Colonic mucosa (tissue), 4 donors: ENCODE results near the gene CPT1C. TPM values are rescaled to one million over a fixed set of nuclear protein-coding genes. Genes with fewer than 3 reads are reported as not detected.

ENCODE experiments used
- DNase-seq: peaks from one replicate; pipeline ENCODE4 v3.0.0-alpha.2; 2020
- H3K27ac ChIP-seq: fragments of 200-600 bp; one replicate; pipeline ENCODE4 v1.8.0; 2021
- H3K27me3 ChIP-seq: fragments of 200-600 bp; one replicate; pipeline ENCODE4 v1.8.0; 2021
- H3K36me3 ChIP-seq: fragments of 200-600 bp; one replicate; pipeline ENCODE4 v1.8.0; 2021
- H3K4me1 ChIP-seq: fragments of 200-600 bp; one replicate; pipeline ENCODE4 v1.8.0; 2021; ENCODE audit warnings: mild to moderate bottlenecking
- H3K4me3 ChIP-seq: fragments of 200-600 bp; one replicate; pipeline ENCODE4 v1.8.0; 2021
- H3K9ac ChIP-seq, 2 donors: one replicate each; pipeline ENCODE4 v1.7.0; 2013; ENCODE audit warnings: control low read depth in 2 of 2, low read depth in 2 of 2, low read length in 2 of 2
- H3K9me3 ChIP-seq: fragments of 200-600 bp; one replicate; pipeline ENCODE4 v1.8.0; 2021
- intact Hi-C: fragments of 100-400 bp; cut with DNase I; formaldehyde crosslinking; loops from one replicate; pipeline ENCODE4 v1.14.1; 2022
- total RNA-seq, 2 donors: library from RNA; stranded (reverse); fragmentation: NEBNext Ultra II Directional in 1 of 2; extraction: Animal tissue kit (Norgen Biotek cat#: 25700) in 1 of 2; gene quantifications; one replicate each; pipeline ENCODE4 v1.2.1, GENCODE V29; 2021
- TF ChIP-seq, protein P1 (sequence below): fragments of 200-600 bp; IDR thresholded peaks from one replicate; pipeline ENCODE4 v1.8.0; 2022; ENCODE audit warnings: antibody characterized with exemption, mild to moderate bottlenecking
- donor health status: healthy.
- donor health status: DM: no; HTN: no; CAD: no.
- donor health status: DM: no; HTN: no; CAD: no.

The CPT1C gene
- total RNA-seq, 2 donors from 2014 or later, result 1.2 to 2.0 TPM

DNA sequence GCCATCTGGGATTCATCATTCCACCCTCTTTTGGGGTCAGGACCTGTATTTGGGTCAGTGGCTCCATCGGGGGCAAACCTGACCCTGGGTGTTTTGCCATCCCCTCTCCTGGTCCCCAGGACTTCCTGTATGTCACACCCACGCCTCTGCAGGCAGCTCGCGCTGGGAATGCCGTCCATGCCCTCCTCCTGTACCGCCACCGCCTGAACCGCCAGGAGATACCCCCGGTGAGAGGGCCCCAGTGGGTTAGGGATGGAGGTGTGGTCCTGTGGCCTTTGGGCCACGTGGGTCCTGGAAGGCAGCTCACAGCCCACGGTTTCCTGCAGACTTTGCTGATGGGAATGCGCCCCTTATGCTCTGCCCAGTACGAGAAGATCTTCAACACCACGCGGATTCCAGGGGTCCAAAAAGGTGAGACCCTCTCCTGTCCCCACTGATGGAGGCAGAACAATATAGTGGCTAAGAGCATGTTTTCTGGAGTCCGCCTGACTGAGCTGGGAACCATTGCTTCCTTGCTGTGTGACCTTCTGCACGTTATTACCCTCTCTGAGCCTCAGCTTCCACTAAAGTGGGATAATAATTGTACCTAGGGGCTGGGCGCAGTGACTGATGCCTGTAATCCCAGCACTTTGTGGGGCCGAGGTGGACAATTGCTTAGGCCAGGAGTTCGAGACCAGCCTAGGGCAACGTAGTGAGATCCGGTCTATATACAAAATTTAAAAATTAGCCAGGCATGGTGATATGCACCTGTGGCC is 14.1 kb downstream of the CPT1C start:
- Histone ChIP-seq H3K27ac (no peak overlapping the region), H3K9ac (no peak overlapping the region), H3K36me3 (no peaks in the 10 kb centered on the region), H3K9me3 (no peaks in the 10 kb centered on the region), H3K27me3 (no peaks in the 10 kb centered on the region), H3K4me3 (no peak overlapping the region), H3K4me1 (no peaks in the 10 kb centered on the region)
- DNase-seq, result no peak
- intact Hi-C loops, result no loop called here
- TF ChIP-seq, protein P1, sequence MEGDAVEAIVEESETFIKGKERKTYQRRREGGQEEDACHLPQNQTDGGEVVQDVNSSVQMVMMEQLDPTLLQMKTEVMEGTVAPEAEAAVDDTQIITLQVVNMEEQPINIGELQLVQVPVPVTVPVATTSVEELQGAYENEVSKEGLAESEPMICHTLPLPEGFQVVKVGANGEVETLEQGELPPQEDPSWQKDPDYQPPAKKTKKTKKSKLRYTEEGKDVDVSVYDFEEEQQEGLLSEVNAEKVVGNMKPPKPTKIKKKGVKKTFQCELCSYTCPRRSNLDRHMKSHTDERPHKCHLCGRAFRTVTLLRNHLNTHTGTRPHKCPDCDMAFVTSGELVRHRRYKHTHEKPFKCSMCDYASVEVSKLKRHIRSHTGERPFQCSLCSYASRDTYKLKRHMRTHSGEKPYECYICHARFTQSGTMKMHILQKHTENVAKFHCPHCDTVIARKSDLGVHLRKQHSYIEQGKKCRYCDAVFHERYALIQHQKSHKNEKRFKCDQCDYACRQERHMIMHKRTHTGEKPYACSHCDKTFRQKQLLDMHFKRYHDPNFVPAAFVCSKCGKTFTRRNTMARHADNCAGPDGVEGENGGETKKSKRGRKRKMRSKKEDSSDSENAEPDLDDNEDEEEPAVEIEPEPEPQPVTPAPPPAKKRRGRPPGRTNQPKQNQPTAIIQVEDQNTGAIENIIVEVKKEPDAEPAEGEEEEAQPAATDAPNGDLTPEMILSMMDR, result no peak

DNA sequence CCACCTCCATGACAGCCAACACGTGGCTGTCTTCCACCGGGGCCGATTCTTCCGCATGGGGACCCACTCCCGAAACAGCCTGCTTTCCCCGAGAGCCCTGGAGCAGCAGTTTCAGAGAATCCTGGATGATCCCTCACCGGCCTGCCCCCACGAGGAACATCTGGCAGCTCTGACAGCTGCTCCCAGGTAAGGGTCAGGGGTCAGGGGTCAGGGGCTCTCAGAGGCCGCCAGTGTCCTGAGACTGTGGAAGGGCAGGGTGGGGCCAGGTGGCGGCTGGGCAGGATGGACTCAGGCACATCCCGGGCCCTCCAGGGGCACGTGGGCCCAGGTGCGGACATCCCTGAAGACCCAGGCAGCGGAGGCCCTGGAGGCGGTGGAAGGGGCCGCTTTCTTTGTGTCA is 15.0 kb downstream of the CPT1C start:
- no peak overlapping the region for H3K9ac ChIP-seq

DNA sequence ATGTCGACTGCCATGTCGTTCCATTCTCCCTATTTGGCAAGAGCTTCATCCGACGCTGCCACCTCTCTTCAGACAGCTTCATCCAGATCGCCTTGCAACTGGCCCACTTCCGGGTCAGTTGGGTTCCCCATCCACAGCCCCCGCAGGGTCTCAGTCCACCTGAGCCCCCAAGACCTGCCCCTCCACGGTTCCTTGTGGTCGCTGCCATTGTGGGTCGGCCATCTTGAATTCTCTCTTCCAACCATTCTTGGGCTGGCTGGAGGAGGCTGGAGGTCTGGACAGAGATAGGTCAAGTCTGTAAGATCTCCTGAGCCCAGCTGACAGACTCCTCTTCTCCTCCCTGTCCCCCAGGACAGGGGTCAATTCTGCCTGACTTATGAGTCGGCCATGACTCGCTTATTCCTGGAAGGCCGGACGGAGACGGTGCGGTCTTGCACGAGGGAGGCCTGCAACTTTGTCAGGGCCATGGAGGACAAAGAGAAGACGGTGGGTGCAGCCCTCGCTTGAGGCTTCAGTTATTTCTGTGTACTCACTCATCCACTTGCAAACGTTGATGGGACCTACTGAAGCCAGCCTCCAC is 19.5 kb downstream of the CPT1C start:
- H3K9me3 ChIP-seq, result no peaks in the 10 kb centered on the region

More for the DNA sequence above, 15.0 kb downstream of the CPT1C start:
- Histone ChIP-seq H3K36me3 (no peaks in the 10 kb centered on the region), H3K27me3 (no peaks in the 10 kb centered on the region), H3K4me1 (no peaks in the 10 kb centered on the region), H3K9me3 (no peaks in the 10 kb centered on the region), H3K27ac (no peak overlapping the region), H3K4me3 (no peak overlapping the region)
- intact Hi-C loops, result no loop called here
- DNase-seq, result no peak
- TF ChIP-seq, protein P1, result no peak

DNA sequence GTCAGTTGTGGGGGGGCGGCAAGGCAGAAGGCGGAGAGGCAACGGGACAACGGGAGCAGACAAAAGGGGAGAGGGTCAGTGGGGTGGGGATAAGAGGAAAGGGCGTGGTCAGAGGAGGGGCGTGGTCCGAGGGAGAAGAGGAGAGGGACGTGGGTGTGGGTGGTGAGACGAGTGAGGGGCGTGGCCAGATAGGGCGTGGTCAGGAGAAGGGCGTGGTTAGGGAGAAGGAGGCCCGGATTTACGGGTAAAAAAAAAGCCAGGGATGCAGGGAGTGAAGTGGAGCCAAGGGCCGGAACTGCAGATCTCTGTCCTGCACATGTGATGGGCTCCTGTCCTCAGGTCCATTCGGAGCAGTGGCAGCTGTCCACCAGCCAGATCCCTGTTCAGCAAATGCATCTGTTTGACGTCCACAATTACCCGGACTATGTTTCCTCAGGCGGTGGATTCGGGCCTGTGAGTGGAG is 21.5 kb downstream of the CPT1C start:
- Histone ChIP-seq H3K9me3 (no peaks in the 10 kb centered on the region), H3K27ac (no peak overlapping the region), H3K27me3 (no peaks in the 10 kb centered on the region), H3K4me1 (no peaks in the 10 kb centered on the region), H3K4me3 (no peak overlapping the region), H3K9ac (no peak overlapping the region), H3K36me3 (no peaks in the 10 kb centered on the region)
- DNase-seq, result peak; percentile 65
- intact Hi-C loops, result no loop called here
- TF ChIP-seq, protein P1, result no peak

More for the DNA sequence above, 19.5 kb downstream of the CPT1C start:
- H3K9ac ChIP-seq, result no peak overlapping the region
- H3K4me3 ChIP-seq, result no peak overlapping the region
- intact Hi-C loops, result no loop called here
- TF ChIP-seq, protein P1, result no peak
- no peak overlapping the region for H3K27ac ChIP-seq
- no peaks in the 10 kb centered on the region for H3K36me3 ChIP-seq
- H3K27me3 ChIP-seq, result no peaks in the 10 kb centered on the region
- no peak for DNase-seq
- no peaks in the 10 kb centered on the region for H3K4me1 ChIP-seq

DNA sequence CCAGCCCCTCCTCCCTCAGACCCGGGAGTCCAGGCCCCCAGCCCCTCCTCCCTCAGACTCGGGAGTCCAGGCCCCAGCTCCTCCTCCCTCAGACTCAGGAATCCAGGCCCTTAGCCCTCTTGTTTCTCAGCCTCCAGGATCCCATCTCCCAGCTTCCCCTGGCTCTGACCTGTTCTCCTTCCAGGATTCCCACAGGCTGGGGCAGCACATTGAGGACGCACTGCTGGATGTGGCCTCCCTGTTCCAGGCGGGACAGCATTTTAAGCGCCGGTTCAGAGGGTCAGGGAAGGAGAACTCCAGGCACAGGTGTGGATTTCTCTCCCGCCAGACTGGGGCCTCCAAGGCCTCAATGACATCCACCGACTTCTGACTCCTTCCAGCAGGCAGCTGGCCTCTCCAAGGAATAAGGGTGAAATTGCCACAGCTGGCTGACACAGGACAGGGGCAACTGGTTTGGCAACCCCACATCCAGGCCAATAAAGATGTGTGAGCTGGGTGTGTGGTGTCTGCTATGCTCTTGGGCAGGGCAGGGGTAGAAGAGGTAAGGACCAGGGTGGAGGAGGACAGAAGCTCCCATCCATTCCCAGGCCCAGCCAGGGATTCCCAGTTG is 22.4 kb downstream of the CPT1C start:
- Histone ChIP-seq H3K9ac (no peak overlapping the region), H3K9me3 (no peaks in the 10 kb centered on the region), H3K27ac (no peak overlapping the region), H3K27me3 (no peaks in the 10 kb centered on the region), H3K36me3 (no peaks in the 10 kb centered on the region), H3K4me3 (no peak overlapping the region), H3K4me1 (no peaks in the 10 kb centered on the region)
- TF ChIP-seq, protein P1, result no peak
- intact Hi-C loops, result no loop called here
- DNase-seq, result no peak
